ENCODE results near the gene DDX49.

Gene DDX49

DNA sequence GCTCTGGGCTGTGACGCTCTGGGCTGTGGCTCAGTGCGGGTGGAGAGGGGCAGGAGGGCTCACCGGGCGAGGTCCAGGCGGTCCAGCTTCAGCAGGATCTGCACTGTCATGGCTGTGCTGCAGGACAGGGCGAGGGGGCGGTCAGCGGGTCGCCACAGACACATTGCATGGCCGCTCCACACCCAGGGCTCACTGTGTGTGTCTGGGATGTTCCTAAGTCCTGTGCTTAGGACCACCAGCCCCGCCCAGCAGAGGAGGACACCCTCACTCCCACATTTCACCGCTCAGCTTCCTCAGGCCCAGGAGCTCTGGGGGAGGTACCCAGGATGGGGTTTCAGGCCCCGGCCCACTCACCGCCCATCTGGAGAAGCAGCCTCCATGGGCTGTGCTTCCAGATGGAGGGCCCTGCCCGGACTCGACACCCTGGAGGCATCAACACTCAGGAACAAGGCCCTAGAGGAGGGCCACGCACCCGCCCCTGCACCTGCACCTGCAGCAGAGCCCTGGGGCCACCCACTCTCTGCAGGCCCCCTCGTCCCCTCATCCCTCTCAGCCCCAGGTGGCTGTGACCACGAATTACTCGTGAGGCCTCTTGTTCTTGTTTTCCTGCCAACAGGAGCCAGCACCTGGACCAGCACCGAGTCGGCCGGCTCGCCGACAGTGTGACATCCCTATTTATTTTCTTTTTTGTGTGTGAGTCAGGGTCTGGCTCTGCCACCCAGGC is 13.8 kb upstream of the DDX49 start:
- Histone ChIP-seq H3K9me2 (replicated peaks; ENCODE audit: insufficient read depth, low read length) (no peaks in the 10 kb centered on the region), H3K9ac (ENCODE audit: low read length) (no peak overlapping the region), H3K9me3 (ENCODE audit: insufficient read depth, low read length) (no peaks in the 10 kb centered on the region), H3K27ac (ENCODE audit: low read depth, low read length) (no peak overlapping the region), H3K4me2 (ENCODE audit: low read depth, low read length, poor library complexity, severe bottlenecking) (no peak overlapping the region), H3K36me3 (ENCODE audit: low read length) (no peaks in the 10 kb centered on the region), H4K20me1 (ENCODE audit: low read depth, low read length) (no peaks in the 10 kb centered on the region), H2AFZ (ENCODE audit: low read depth, low read length, severe bottlenecking) (no peak overlapping the region), H3K27me3 (ENCODE audit: low read length) (no peaks in the 10 kb centered on the region), H3K79me2 (ENCODE audit: insufficient read depth, low read length) (no peaks in the 10 kb centered on the region), H3F3A (ENCODE audit: insufficient read depth) (no peaks in the 10 kb centered on the region), H3K4me3 (ENCODE audit: insufficient read depth, low read length, poor library complexity, severe bottlenecking) (no peak overlapping the region)
- TF ChIP-seq, protein P1, sequence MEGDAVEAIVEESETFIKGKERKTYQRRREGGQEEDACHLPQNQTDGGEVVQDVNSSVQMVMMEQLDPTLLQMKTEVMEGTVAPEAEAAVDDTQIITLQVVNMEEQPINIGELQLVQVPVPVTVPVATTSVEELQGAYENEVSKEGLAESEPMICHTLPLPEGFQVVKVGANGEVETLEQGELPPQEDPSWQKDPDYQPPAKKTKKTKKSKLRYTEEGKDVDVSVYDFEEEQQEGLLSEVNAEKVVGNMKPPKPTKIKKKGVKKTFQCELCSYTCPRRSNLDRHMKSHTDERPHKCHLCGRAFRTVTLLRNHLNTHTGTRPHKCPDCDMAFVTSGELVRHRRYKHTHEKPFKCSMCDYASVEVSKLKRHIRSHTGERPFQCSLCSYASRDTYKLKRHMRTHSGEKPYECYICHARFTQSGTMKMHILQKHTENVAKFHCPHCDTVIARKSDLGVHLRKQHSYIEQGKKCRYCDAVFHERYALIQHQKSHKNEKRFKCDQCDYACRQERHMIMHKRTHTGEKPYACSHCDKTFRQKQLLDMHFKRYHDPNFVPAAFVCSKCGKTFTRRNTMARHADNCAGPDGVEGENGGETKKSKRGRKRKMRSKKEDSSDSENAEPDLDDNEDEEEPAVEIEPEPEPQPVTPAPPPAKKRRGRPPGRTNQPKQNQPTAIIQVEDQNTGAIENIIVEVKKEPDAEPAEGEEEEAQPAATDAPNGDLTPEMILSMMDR (IDR thresholded peaks at IDR 0.05; ENCODE audit: insufficient read depth, low read length, poor library complexity, severe bottlenecking), result no peak
- TF ChIP-seq EZH2phosphoT487 (conservative IDR thresholded peaks at IDR 0.05; ENCODE audit: low read length), result no peak

DNA sequence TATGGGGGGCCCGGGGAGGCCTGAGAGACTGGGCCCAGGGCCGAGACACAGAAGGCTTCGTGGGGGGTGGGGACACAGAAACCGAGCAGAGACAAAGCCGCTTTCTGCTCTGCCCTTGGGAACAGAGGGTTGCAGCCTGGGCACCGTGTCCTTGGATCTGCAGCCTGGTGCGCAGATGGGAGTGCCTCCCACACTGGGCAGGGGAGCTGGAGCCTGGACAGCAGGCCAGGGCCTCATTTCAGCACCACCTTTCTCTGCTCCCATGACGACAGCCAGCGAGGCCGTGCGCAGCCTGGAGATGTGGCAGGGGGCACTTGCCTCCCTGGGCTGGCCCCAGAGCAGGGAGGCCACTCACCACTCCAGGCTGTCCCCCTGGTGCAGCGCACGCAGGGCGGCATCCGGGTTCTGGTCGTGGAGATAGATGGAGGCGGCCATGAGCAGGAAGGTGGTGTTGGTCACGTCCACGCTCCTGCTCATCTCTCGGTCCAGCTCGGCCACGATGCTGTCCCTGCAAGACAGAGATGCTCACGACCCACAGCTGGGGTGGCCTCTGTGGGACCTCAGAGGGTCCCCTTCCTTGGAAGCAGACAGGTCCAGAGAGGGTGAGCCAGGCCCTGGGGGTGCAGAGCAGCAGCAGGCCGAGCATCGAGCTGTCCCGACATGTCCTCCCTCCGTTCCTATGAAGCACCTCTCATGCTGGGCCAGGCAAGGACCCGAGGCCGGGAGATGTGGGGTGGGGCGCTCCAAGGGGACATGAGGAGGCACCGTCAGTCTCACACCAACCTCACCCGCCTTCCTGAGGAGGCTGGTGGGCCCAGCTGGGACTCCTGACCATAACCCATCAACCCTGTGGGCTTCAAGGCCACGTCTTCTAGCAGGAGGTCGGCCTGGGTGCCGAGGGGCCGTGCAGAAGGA is 12.7 kb upstream of the DDX49 start:
- no peak overlapping the region for H3K4me2 ChIP-seq (ENCODE audit: low read depth, low read length, poor library complexity, severe bottlenecking)
- no peak overlapping the region for H3K4me3 ChIP-seq (ENCODE audit: insufficient read depth, low read length, poor library complexity, severe bottlenecking)
- H3K27ac ChIP-seq (ENCODE audit: low read depth, low read length), result no peak overlapping the region
- H2AFZ ChIP-seq (ENCODE audit: low read depth, low read length, severe bottlenecking), result no peak overlapping the region
- H3F3A ChIP-seq (ENCODE audit: insufficient read depth), result no peaks in the 10 kb centered on the region
- H3K9ac ChIP-seq (ENCODE audit: low read length), result no peak overlapping the region
- no peaks in the 10 kb centered on the region for H3K36me3 ChIP-seq (ENCODE audit: low read length)
- TF ChIP-seq, protein P1 (IDR thresholded peaks at IDR 0.05; ENCODE audit: insufficient read depth, low read length, poor library complexity, severe bottlenecking), result no peak
- no peak for TF ChIP-seq EZH2phosphoT487 (conservative IDR thresholded peaks at IDR 0.05; ENCODE audit: low read length)
- no peaks in the 10 kb centered on the region for H4K20me1 ChIP-seq (ENCODE audit: low read depth, low read length)
- no peaks in the 10 kb centered on the region for H3K9me3 ChIP-seq (ENCODE audit: insufficient read depth, low read length)
- H3K79me2 ChIP-seq (ENCODE audit: insufficient read depth, low read length), result no peaks in the 10 kb centered on the region
- H3K27me3 ChIP-seq (ENCODE audit: low read length), result no peaks in the 10 kb centered on the region
- no peaks in the 10 kb centered on the region for H3K9me2 ChIP-seq (replicated peaks; ENCODE audit: insufficient read depth, low read length)

DNA sequence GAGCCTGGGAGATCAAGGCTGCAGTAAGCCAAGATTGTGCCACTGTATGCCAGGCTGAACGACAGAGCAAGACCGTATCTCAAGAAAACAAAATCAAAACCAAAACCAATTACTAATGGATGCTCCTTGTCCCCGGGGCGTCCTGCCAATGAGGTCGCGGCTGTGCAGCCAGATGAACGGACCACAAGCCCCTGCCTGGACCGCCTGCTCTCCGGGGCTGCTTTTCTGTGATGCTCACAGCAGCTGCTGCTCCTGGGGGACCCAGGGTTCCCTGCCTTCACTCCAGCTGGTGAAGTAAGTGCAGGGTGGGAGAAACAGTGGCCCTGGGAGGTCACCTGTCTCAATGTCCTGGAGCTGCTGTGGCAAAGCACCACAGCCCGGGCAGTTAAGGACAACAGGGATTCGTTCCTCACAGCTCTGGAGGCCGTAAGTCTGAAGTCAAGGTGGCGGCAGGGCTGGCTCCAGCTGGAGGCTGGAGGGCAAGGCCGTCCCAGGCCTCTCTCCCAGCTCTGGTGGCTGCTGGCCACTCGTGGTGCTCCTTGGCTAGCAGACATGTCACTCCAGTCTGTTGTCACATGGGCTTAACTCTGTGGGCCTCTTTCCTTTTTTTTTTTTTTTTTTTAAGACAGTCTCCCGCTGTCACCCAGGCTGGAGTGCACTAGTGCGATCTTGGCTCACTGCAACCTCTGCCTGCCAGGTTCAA is 10.4 kb upstream of the DDX49 start:
- H3K27me3 ChIP-seq (ENCODE audit: low read length), result no peaks in the 10 kb centered on the region
- H3K4me2 ChIP-seq (ENCODE audit: low read depth, low read length, poor library complexity, severe bottlenecking), result no peak overlapping the region
- no peak overlapping the region for H3K27ac ChIP-seq (ENCODE audit: low read depth, low read length)
- H2AFZ ChIP-seq (ENCODE audit: low read depth, low read length, severe bottlenecking), result no peak overlapping the region
- H3K4me3 ChIP-seq (ENCODE audit: insufficient read depth, low read length, poor library complexity, severe bottlenecking), result no peak overlapping the region
- TF ChIP-seq, protein P1 (IDR thresholded peaks at IDR 0.05; ENCODE audit: insufficient read depth, low read length, poor library complexity, severe bottlenecking), result no peak
- TF ChIP-seq EZH2phosphoT487 (conservative IDR thresholded peaks at IDR 0.05; ENCODE audit: low read length), result no peak
- H3K36me3 ChIP-seq (ENCODE audit: low read length), result no peaks in the 10 kb centered on the region
- H3F3A ChIP-seq (ENCODE audit: insufficient read depth), result no peaks in the 10 kb centered on the region
- H3K9ac ChIP-seq (ENCODE audit: low read length), result no peak overlapping the region
- 0 out of 2 replicates have a peak, but pooled peaks cover 5% of the 10 kb centered on the region for H4K20me1 ChIP-seq (ENCODE audit: low read depth, low read length)
- H3K9me3 ChIP-seq (ENCODE audit: insufficient read depth, low read length), result no peaks in the 10 kb centered on the region
- peaks cover 5% of the 10 kb centered on the region for H3K79me2 ChIP-seq (ENCODE audit: insufficient read depth, low read length)
- no peaks in the 10 kb centered on the region for H3K9me2 ChIP-seq (replicated peaks; ENCODE audit: insufficient read depth, low read length)
